Uterus (tissue), 4 donors: Measurements from ENCODE around the gene RNF121. TPM values are rescaled to one million over a fixed set of nuclear protein-coding genes. Genes with fewer than 3 reads are reported as not detected.

Experiments used
- DNase-seq, 2 donors: peaks; one replicate each; pipeline ENCODE4 v3.0.0-alpha.2; 2019 to 2020
- H3K27ac ChIP-seq, 2 donors: fragments of 200-600 bp; sonication (generic); 1 replicate in 1 of 2; 2 replicates in 1 of 2; pipeline ENCODE4 v1.5.1; 2016 to 2018
- H3K27me3 ChIP-seq, 2 donors: fragments of 200-600 bp; sonication (generic); one replicate each; pipeline ENCODE4 v1.5.1; 2018 to 2019; ENCODE audit warnings: control low read depth in 1 of 2
- H3K36me3 ChIP-seq, 2 donors: fragments of 200-600 bp; sonication (generic); one replicate each; pipeline ENCODE4 v1.5.1; 2019; ENCODE audit warnings: control low read depth in 1 of 2
- H3K4me1 ChIP-seq, 2 donors: fragments of 200-600 bp; sonication (generic); one replicate each; pipeline ENCODE4 v1.5.1; 2018 to 2019; ENCODE audit warnings: control low read depth in 1 of 2
- H3K4me3 ChIP-seq, 2 donors: fragments of 200-600 bp; sonication (generic); 1 replicate in 1 of 2; 2 replicates in 1 of 2; pipeline ENCODE4 v1.5.1; 2018 to 2019; ENCODE audit warnings: mild to moderate bottlenecking in 1 of 2
- H3K9me3 ChIP-seq, 2 donors: fragments of 200-600 bp; sonication (generic); one replicate each; pipeline ENCODE4 v1.5.1; 2019; ENCODE audit warnings: control low read depth in 1 of 2
- CTCF ChIP-seq, 4 experiments: fragments of 200-600 bp in 2 of 4; fragments of 450-650 bp in 2 of 4; sonication (generic) in 2 of 4; IDR thresholded peaks; one replicate each; pipeline ENCODE4 v1.5.1; 2016 to 2019; ENCODE audit warnings: antibody characterized with exemption in 4 of 4, mild to moderate bottlenecking in 2 of 4, moderate library complexity in 1 of 4
- POLR2A ChIP-seq, 2 donors: fragments of 450-650 bp; IDR thresholded peaks; one replicate each; pipeline ENCODE4 v1.6.1; 2016; ENCODE audit warnings: antibody characterized with exemption in 2 of 2, mild to moderate bottlenecking in 1 of 2, moderate library complexity in 1 of 2
- intact Hi-C: fragments of 100-400 bp; cut with DNase I; formaldehyde crosslinking; loops from one replicate; pipeline ENCODE4 v1.15.1; 2023; ENCODE audit warnings: low total_unique reads
- total RNA-seq, 4 donors: library from RNA; depleted of rRNA in 3 of 4; stranded (reverse); fragments of >200 nt in 3 of 4; gene quantifications; one replicate each; pipeline versions ENCODE4 v1.1.0 to v1.2.4, GENCODE V29; 2014 to 2023
- donor health status: DM: yes; HTN: yes; CAD: no.

RNF121 gene
- total RNA-seq, 4 donors from 2014 or later = 3.8 to 56.2 (median 47.0) TPM

GRCh38 chr11:71947498-71947897 lies 18.7 kb downstream of the RNF121 start:
- Histone ChIP-seq H3K9me3 (no peaks in the 10 kb centered on the region), H3K36me3 (no peaks in the 10 kb centered on the region), H3K4me1 (no peaks in the 10 kb centered on the region), H3K4me3 (no peak overlapping the region), H3K27ac (no peak overlapping the region), H3K27me3 (no peaks in the 10 kb centered on the region)
- TF ChIP-seq CTCF (IDR thresholded peaks at IDR 0.05) (no peak), POLR2A (IDR thresholded peaks at IDR 0.05) (no peak)
- intact Hi-C loops = no loop called here
- no peak for DNase-seq

- intact Hi-C loops = no loop called here
- no peak overlapping the region for H3K27ac ChIP-seq
- H3K4me3 ChIP-seq = no peak overlapping the region
- no peaks in the 10 kb centered on the region for H3K9me3 ChIP-seq
- no peaks in the 10 kb centered on the region for H3K27me3 ChIP-seq
- TF ChIP-seq CTCF (IDR thresholded peaks at IDR 0.05) (no peak), POLR2A (IDR thresholded peaks at IDR 0.05) (no peak)
- no peaks in the 10 kb centered on the region for H3K36me3 ChIP-seq
- no peaks in the 10 kb centered on the region for H3K4me1 ChIP-seq
- no peak for DNase-seq
Observed at GRCh38 chr11:71948314-71949027, 19.6 kb downstream of the RNF121 start.

GRCh38 chr11:71949034-71949433 lies 20.2 kb downstream of the RNF121 start:
- intact Hi-C loops = no loop called here
- Histone ChIP-seq H3K36me3 (no peaks in the 10 kb centered on the region), H3K4me3 (no peak overlapping the region), H3K4me1 (no peaks in the 10 kb centered on the region), H3K27ac (no peak overlapping the region), H3K27me3 (no peaks in the 10 kb centered on the region), H3K9me3 (no peaks in the 10 kb centered on the region)
- TF ChIP-seq CTCF (IDR thresholded peaks at IDR 0.05) (no peak), POLR2A (IDR thresholded peaks at IDR 0.05) (no peak)
- no peak for DNase-seq

GRCh38 chr11:71951741-71952310 lies 23.0 kb downstream of the RNF121 start:
- Histone ChIP-seq H3K36me3 (no peaks in the 10 kb centered on the region), H3K9me3 (no peaks in the 10 kb centered on the region), H3K27me3 (no peaks in the 10 kb centered on the region), H3K27ac (no peak overlapping the region), H3K4me3 (no peak overlapping the region), H3K4me1 (no peaks in the 10 kb centered on the region)
- TF ChIP-seq CTCF (IDR thresholded peaks at IDR 0.05) = no peak
- no peak for TF ChIP-seq POLR2A (IDR thresholded peaks at IDR 0.05)
- no peak for DNase-seq
- intact Hi-C loops = no loop called here

- DNase-seq = no peak
- Histone ChIP-seq H3K27me3 (no peaks in the 10 kb centered on the region), H3K4me1 (no peaks in the 10 kb centered on the region), H3K4me3 (no peak overlapping the region), H3K27ac (no peak overlapping the region), H3K9me3 (no peaks in the 10 kb centered on the region), H3K36me3 (no peaks in the 10 kb centered on the region)
- intact Hi-C loops = no loop called here
- TF ChIP-seq POLR2A (IDR thresholded peaks at IDR 0.05) = no peak
- no peak for TF ChIP-seq CTCF (IDR thresholded peaks at IDR 0.05)
Observed at GRCh38 chr11:71955898-71956456, 27.1 kb downstream of the RNF121 start.
